ENCODE data around the gene ASRGL1. TPM values are rescaled to one million over a fixed set of nuclear protein-coding genes. Genes with fewer than 3 reads are reported as not detected.

The ASRGL1 gene
- total RNA-seq, 1 donor from 2014 or later = 3.2 TPM

DNA sequence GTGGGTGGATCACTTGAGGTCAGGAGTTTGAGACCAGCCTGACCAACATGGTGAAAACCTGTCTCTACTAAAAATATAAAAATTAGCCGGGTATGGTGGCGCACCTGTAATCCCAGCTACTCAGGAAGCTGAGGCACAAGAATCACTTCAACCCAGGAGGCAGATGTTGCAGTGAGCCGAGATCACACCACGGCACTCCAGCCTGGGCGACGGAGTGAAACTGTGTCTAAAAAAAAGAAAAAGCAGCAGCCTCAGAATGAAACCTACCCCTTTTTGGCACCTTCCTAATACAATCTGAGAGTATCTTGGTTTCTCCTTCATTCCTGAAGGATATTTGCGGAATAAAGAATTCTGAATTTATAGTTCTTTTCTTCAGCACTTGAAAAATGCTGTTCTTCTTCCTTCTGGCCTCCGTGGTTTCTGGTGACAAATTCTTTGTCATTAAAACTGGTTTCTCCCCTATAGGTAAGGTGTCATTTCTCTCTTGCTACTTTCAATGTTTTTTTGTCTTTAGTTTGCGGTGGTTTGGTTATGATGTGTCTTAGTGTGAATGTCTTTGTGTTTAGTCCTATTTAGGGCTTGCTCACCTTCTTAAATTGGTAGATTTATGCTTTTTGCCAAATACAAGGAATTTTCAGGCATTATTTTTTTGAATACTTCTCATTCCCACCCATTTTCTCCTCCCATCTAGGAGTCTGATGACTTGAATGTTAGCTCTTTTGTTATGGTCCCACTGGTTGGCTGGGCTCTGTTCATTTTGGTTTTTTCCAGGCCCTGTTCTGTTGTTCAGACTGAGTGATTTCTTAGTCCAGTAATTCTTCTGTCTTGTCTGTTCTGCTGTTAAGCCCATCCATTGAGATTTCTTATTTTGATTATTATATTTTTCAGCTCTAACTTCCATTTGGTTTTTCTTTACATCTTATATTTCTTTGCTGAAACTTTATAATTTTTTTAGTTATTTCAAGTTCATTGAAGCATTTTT, 15.4 kb downstream of the ASRGL1 start:
- FAIRE-seq = no peak
- H3K4me2 ChIP-seq (ENCODE audit: low read length) = no peak overlapping the region
- H3K27ac Mint-ChIP-seq (ENCODE audit: unreplicated experiment) = no peak overlapping the region

DNA sequence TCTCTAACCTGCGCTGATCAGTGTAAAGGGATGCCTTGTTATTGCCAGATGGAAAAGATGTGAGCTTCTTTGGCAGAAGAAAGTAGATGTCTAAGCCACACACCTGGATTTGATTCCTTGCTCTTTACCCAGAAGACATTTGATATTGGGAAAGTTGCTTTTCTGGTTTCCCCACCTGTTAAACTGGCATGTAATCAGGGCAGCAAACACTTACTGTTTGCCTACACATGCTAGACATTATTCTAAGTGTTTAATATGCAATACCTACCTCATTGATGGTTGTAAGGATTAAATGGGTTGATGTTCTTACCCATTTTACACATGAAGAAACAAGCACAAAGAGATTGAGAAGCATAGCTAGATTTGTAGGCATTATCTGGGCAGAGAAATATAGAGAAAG, 16.6 kb downstream of the ASRGL1 start:
- no peaks in the 10 kb centered on the region for H3K36me3 ChIP-seq (ENCODE audit: insufficient read depth, low read length)
- H3K27ac ChIP-seq (ENCODE audit: low read depth, low read length) = no peak overlapping the region
- no peaks in the 10 kb centered on the region for H4K20me1 ChIP-seq (ENCODE audit: insufficient read depth, low read length)
- DNase-seq (ENCODE audit: low read depth) (no peak), FAIRE-seq (no peak)
- Mint-ChIP-seq H3K27ac (ENCODE audit: unreplicated experiment) (no peak overlapping the region), H3K36me3 (ENCODE audit: low read depth, unreplicated experiment) (no peaks in the 10 kb centered on the region), H3K27me3 (ENCODE audit: low read depth, unreplicated experiment) (no peaks in the 10 kb centered on the region), H3K9me3 (ENCODE audit: unreplicated experiment) (no peaks in the 10 kb centered on the region), H3K4me1 (ENCODE audit: low read depth, unreplicated experiment) (no peaks in the 10 kb centered on the region), H3K4me3 (ENCODE audit: unreplicated experiment) (no peak overlapping the region)
- H3K9ac ChIP-seq (ENCODE audit: low read length) = no peak overlapping the region
- H3K79me2 ChIP-seq (ENCODE audit: insufficient read depth, low read length) = no peaks in the 10 kb centered on the region
- H3K4me2 ChIP-seq (ENCODE audit: low read length) = no peak overlapping the region
- no peaks in the 10 kb centered on the region for H3K27me3 ChIP-seq (ENCODE audit: insufficient read depth, low read length)
- H3K4me3 ChIP-seq (ENCODE audit: insufficient read depth, low read depth, low read length) = no peak overlapping the region
- H3K4me1 ChIP-seq (ENCODE audit: insufficient read depth, low read length) = no peaks in the 10 kb centered on the region
- H3K9me3 ChIP-seq (ENCODE audit: insufficient read depth, low read depth, low read length) = no peaks in the 10 kb centered on the region
- TF ChIP-seq, protein P1, sequence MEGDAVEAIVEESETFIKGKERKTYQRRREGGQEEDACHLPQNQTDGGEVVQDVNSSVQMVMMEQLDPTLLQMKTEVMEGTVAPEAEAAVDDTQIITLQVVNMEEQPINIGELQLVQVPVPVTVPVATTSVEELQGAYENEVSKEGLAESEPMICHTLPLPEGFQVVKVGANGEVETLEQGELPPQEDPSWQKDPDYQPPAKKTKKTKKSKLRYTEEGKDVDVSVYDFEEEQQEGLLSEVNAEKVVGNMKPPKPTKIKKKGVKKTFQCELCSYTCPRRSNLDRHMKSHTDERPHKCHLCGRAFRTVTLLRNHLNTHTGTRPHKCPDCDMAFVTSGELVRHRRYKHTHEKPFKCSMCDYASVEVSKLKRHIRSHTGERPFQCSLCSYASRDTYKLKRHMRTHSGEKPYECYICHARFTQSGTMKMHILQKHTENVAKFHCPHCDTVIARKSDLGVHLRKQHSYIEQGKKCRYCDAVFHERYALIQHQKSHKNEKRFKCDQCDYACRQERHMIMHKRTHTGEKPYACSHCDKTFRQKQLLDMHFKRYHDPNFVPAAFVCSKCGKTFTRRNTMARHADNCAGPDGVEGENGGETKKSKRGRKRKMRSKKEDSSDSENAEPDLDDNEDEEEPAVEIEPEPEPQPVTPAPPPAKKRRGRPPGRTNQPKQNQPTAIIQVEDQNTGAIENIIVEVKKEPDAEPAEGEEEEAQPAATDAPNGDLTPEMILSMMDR (IDR thresholded peaks at IDR 0.05; ENCODE audit: insufficient read depth, low read depth, low read length) = no peak
- no peak overlapping the region for H2AFZ ChIP-seq (ENCODE audit: low read depth, low read length)

More for the DNA sequence above, 15.4 kb downstream of the ASRGL1 start:
- no peaks in the 10 kb centered on the region for H3K9me3 Mint-ChIP-seq (ENCODE audit: unreplicated experiment)
- Histone ChIP-seq H4K20me1 (ENCODE audit: insufficient read depth, low read length) (no peaks in the 10 kb centered on the region), H3K9ac (ENCODE audit: low read length) (no peak overlapping the region), H2AFZ (ENCODE audit: low read depth, low read length) (no peak overlapping the region), H3K4me3 (ENCODE audit: insufficient read depth, low read depth, low read length) (no peak overlapping the region), H3K36me3 (ENCODE audit: insufficient read depth, low read length) (no peaks in the 10 kb centered on the region), H3K79me2 (ENCODE audit: insufficient read depth, low read length) (no peaks in the 10 kb centered on the region), H3K27me3 (ENCODE audit: insufficient read depth, low read length) (no peaks in the 10 kb centered on the region), H3K4me1 (ENCODE audit: insufficient read depth, low read length) (no peaks in the 10 kb centered on the region), H3K9me3 (ENCODE audit: insufficient read depth, low read depth, low read length) (no peaks in the 10 kb centered on the region), H3K27ac (ENCODE audit: low read depth, low read length) (no peak overlapping the region)
- no peaks in the 10 kb centered on the region for H3K27me3 Mint-ChIP-seq (ENCODE audit: low read depth, unreplicated experiment)
- H3K36me3 Mint-ChIP-seq (ENCODE audit: low read depth, unreplicated experiment) = no peaks in the 10 kb centered on the region
- TF ChIP-seq, protein P1 (IDR thresholded peaks at IDR 0.05; ENCODE audit: insufficient read depth, low read depth, low read length) = no peak
- no peak for TF ChIP-seq EZH2 (IDR thresholded peaks at IDR 0.05; ENCODE audit: insufficient read depth, low read length)
- no peak for DNase-seq (ENCODE audit: low read depth)
- no peak overlapping the region for H3K4me3 Mint-ChIP-seq (ENCODE audit: unreplicated experiment)
- H3K4me1 Mint-ChIP-seq (ENCODE audit: low read depth, unreplicated experiment) = no peaks in the 10 kb centered on the region

DNA sequence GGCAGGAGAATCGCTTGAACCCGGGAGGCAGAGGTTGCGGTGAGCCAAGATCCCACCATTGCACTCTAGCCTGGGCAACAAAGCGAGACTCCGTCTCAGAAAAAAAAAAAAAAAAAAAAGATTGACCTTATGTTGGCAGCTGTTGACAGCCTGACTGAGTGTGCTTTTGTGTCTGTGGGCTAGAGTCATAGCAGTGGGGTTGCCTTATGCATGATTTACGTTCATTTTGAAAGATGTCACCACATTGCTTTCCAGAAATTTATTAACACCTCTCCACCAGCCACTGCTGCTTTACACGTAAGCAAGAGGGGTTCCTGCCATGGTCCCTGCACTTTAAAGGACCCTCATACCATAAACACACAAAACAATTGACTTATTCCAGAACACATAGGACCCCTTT, 21.0 kb downstream of the ASRGL1 start:
- no peaks in the 10 kb centered on the region for H3K9me3 Mint-ChIP-seq (ENCODE audit: unreplicated experiment)
- FAIRE-seq = no peak

More for the DNA sequence above, 21.0 kb downstream of the ASRGL1 start:
- no peak overlapping the region for H3K4me3 ChIP-seq (ENCODE audit: insufficient read depth, low read depth, low read length)
- H4K20me1 ChIP-seq (ENCODE audit: insufficient read depth, low read length) = no peaks in the 10 kb centered on the region
- Mint-ChIP-seq H3K36me3 (ENCODE audit: low read depth, unreplicated experiment) (no peaks in the 10 kb centered on the region), H3K4me1 (ENCODE audit: low read depth, unreplicated experiment) (no peaks in the 10 kb centered on the region), H3K27ac (ENCODE audit: unreplicated experiment) (no peak overlapping the region), H3K27me3 (ENCODE audit: low read depth, unreplicated experiment) (no peaks in the 10 kb centered on the region), H3K4me3 (ENCODE audit: unreplicated experiment) (no peak overlapping the region)
- no peak overlapping the region for H2AFZ ChIP-seq (ENCODE audit: low read depth, low read length)
- TF ChIP-seq, protein P1 (IDR thresholded peaks at IDR 0.05; ENCODE audit: insufficient read depth, low read depth, low read length) = no peak
- TF ChIP-seq EZH2 (IDR thresholded peaks at IDR 0.05; ENCODE audit: insufficient read depth, low read length) = no peak
- no peaks in the 10 kb centered on the region for H3K79me2 ChIP-seq (ENCODE audit: insufficient read depth, low read length)
- no peak overlapping the region for H3K9ac ChIP-seq (ENCODE audit: low read length)
- no peaks in the 10 kb centered on the region for H3K27me3 ChIP-seq (ENCODE audit: insufficient read depth, low read length)
- no peak overlapping the region for H3K27ac ChIP-seq (ENCODE audit: low read depth, low read length)
- no peaks in the 10 kb centered on the region for H3K36me3 ChIP-seq (ENCODE audit: insufficient read depth, low read length)
- H3K4me2 ChIP-seq (ENCODE audit: low read length) = no peak overlapping the region
- no peaks in the 10 kb centered on the region for H3K9me3 ChIP-seq (ENCODE audit: insufficient read depth, low read depth, low read length)
- no peak for DNase-seq (ENCODE audit: low read depth)
- H3K4me1 ChIP-seq (ENCODE audit: insufficient read depth, low read length) = no peaks in the 10 kb centered on the region

Measured in astrocyte (in vitro differentiated cells and primary cell).